Activated CD4-positive, alpha-beta T cell treated with anti-CD3 and anti-CD28 coated beads, Interleukin-2, amount 10 ng/mL, durations not matched to agents 7 days and 5 days (primary cell): Measurements from ENCODE around the gene TRERF1. TPM values are rescaled to one million over a fixed set of nuclear protein-coding genes. Genes with fewer than 3 reads are reported as not detected.
A peak's percentile ranks its signal among the peaks of the same experiment; 100 is the strongest.

ENCODE experiments used
- CTCF ChIA-PET: fragments of 350-600 bp; sonication (Branson Sonifier 250); formaldehyde crosslinking; loops from one replicate; lab custom pipeline; 2021; ENCODE audit warnings: antibody characterized with exemption; lab: Charles Lee
- POLR2A ChIA-PET: fragments of 350-600 bp; sonication (Branson Sonifier 250); formaldehyde crosslinking; loops from one replicate; lab custom pipeline; 2021; ENCODE audit warnings: antibody characterized with exemption; lab: Charles Lee
- DNase-seq: peaks from one replicate; pipeline ENCODE4 v3.0.0-alpha.2; 2020
- H3K27ac Mint-ChIP-seq: one replicate; pipeline ENCODE4 v1.8.0; 2021; ENCODE audit warnings: mild to moderate bottlenecking, moderate library complexity, mixed read lengths
- H3K27me3 Mint-ChIP-seq: one replicate; pipeline ENCODE4 v1.8.0; 2021; ENCODE audit warnings: mixed read lengths
- H3K36me3 Mint-ChIP-seq: one replicate; pipeline ENCODE4 v1.8.0; 2021; ENCODE audit warnings: low read depth, mixed read lengths
- H3K4me1 Mint-ChIP-seq: one replicate; pipeline ENCODE4 v1.8.0; 2021; ENCODE audit warnings: mixed read lengths
- H3K4me3 Mint-ChIP-seq: one replicate; pipeline ENCODE4 v1.8.0; 2021; ENCODE audit warnings: mild to moderate bottlenecking, moderate library complexity, mixed read lengths
- H3K9me3 Mint-ChIP-seq: one replicate; pipeline ENCODE4 v1.8.0; 2021; ENCODE audit warnings: mixed read lengths
- total RNA-seq, 2 experiments: library from RNA; stranded (reverse); gene quantifications; one replicate each; pipeline ENCODE4 v1.2.3, GENCODE V29; 2021

TRERF1 gene
- total RNA-seq, 2 experiments from 2014 or later, result 18.6 to 20.3 TPM

DNA sequence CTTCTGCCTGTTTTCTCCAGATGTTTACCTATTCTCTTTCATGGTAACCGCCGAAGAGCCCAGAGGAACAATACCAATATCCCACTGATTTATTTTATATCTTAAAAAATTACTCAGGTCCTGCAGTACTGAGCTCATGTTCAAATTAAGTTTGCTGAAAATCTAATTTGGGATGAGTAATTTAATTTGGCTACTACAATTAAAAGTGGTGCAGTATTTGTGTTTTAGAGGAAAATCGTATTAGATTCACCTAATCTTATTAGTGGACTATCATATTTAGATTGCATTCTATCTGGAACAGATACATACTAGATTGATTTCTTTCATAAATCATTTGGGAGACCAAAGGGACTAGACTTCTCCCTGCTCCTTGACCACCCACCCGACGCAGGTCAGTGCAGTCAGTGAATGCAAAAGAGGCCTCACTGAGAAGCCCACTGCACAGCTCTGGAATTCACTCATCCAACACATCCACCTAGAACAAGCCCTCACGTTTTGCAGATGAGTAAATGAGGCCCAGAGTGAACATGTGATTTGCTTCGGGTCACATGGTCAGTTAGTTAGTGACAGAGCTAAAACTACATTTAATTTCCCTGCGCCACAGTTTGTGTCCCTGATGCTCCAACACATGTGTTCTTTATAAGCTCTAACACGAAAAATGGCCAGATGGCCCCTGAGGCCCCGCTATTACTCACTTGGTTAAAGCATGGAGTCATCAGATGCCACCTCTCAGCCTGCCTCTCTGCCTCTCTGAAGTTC is 101.8 kb downstream of the TRERF1 start:
- no peaks in the 10 kb centered on the region for H3K27me3 Mint-ChIP-seq
- H3K4me1 Mint-ChIP-seq, result peaks cover 24% of the 10 kb centered on the region
- no peaks in the 10 kb centered on the region for H3K9me3 Mint-ChIP-seq
- ChIA-PET CTCF (interaction anchor here (1.1 to 1.7 kb wide), 5 partner anchors 9 to 198 kb away, joined by 3 to 5 read pairs (median 4); no protein-coding TSS in a partner anchor), POLR2A (no interaction called here)
- H3K36me3 Mint-ChIP-seq, result peaks cover 4% of the 10 kb centered on the region
- H3K4me3 Mint-ChIP-seq, result no peak overlapping the region
- no peak overlapping the region for H3K27ac Mint-ChIP-seq
- DNase-seq, result no peak

DNA sequence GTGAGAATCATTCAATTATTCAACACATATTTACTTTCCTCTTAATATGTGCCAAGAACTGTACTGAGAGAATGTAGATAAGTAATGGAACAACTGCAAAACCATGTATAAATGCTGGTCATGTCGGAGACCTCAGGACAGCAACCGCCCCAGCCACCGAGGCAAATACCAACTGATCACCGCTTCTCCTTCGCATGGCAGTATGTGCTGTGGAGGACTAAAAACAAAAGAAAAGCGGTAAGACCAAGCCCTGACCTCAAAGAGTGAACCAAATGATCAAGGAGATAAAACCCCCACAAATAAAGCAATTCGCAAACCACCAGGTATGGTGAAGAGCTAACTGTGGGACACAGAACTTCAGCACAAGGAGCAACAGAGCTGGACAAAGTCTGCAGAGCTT is 104.3 kb downstream of the TRERF1 start:
- H3K27ac Mint-ChIP-seq, result no peak overlapping the region
- H3K9me3 Mint-ChIP-seq, result no peaks in the 10 kb centered on the region
- CTCF ChIA-PET, result interaction anchor here (1.5 kb wide), 1 partner anchor 200 kb away, joined by 4 read pairs; no protein-coding TSS in a partner anchor
- no peak overlapping the region for H3K4me3 Mint-ChIP-seq
- H3K27me3 Mint-ChIP-seq, result no peaks in the 10 kb centered on the region
- H3K36me3 Mint-ChIP-seq, result peaks cover 17% of the 10 kb centered on the region
- POLR2A ChIA-PET, result no interaction called here
- peaks cover 45% of the 10 kb centered on the region for H3K4me1 Mint-ChIP-seq
- no peak for DNase-seq

DNA sequence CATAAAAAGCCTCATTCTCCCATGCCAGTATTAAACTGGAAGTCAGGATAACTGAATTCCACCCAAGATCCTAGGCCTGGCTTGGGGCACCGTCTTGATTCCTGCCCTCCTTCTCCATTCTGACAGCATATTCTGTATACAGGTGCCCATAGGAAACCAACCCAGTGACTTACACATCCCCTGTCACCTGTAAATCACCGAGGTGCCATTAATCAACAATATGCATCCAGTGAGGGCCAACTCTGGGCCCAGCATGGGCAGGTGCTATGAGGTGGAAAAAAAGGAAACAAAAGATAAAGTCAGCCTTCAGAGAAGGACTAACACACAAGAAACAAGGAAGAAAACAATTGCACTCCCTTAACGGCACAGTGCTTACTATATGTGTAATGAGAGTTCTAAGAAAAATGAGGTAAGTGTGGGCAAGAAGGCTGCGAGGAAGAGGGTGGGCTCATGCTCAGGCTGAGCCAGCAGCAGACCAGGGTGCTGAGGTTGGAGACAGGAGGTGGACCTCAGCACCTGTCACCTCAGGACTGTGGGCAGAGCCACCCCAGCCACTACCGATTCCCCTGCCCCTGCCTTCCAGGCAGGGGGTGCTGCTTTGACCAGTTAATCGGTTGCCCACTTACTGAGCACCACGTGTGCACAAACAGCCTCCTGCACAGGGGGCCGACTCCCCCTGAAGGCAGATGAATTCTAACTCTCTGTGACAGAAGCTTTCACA is 105.9 kb downstream of the TRERF1 start:
- POLR2A ChIA-PET, result no interaction called here
- no peak for DNase-seq
- peaks cover 50% of the 10 kb centered on the region for H3K4me1 Mint-ChIP-seq

DNA sequence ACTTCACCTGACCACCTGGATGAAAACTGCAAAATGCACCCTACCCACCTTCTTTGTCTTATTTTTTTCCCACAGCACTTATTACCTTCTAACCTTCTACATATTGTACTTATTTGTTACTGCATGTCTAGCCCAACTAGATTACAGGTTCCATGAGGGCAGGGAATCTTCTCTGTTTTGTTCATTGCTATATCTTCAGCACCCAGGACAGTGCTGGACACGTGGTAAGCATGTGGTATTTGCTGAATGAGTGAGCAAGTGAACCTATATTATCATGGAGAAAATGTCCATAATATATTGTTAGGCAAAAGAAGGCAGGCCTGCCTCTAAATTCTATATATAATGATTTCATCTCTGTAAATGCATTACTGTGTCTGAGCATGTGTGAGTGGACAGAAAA is 107.0 kb downstream of the TRERF1 start:
- H3K4me1 Mint-ChIP-seq, result peaks cover 60% of the 10 kb centered on the region
- peaks cover 19% of the 10 kb centered on the region for H3K36me3 Mint-ChIP-seq
- POLR2A ChIA-PET, result no interaction called here
- H3K27ac Mint-ChIP-seq, result no peak overlapping the region
- no peaks in the 10 kb centered on the region for H3K9me3 Mint-ChIP-seq
- H3K4me3 Mint-ChIP-seq, result no peak overlapping the region
- DNase-seq, result no peak
- CTCF ChIA-PET, result interaction anchor here (1.2 kb wide), 1 partner anchor 84 kb away, joined by 3 read pairs; no protein-coding TSS in a partner anchor
- H3K27me3 Mint-ChIP-seq, result no peaks in the 10 kb centered on the region

More for the DNA sequence above, 105.9 kb downstream of the TRERF1 start:
- Mint-ChIP-seq H3K36me3 (peaks cover 17% of the 10 kb centered on the region), H3K27ac (peak overlapping the region; percentile 16), H3K27me3 (no peaks in the 10 kb centered on the region), H3K4me3 (no peak overlapping the region), H3K9me3 (no peaks in the 10 kb centered on the region)
- CTCF ChIA-PET, result no interaction called here

DNA sequence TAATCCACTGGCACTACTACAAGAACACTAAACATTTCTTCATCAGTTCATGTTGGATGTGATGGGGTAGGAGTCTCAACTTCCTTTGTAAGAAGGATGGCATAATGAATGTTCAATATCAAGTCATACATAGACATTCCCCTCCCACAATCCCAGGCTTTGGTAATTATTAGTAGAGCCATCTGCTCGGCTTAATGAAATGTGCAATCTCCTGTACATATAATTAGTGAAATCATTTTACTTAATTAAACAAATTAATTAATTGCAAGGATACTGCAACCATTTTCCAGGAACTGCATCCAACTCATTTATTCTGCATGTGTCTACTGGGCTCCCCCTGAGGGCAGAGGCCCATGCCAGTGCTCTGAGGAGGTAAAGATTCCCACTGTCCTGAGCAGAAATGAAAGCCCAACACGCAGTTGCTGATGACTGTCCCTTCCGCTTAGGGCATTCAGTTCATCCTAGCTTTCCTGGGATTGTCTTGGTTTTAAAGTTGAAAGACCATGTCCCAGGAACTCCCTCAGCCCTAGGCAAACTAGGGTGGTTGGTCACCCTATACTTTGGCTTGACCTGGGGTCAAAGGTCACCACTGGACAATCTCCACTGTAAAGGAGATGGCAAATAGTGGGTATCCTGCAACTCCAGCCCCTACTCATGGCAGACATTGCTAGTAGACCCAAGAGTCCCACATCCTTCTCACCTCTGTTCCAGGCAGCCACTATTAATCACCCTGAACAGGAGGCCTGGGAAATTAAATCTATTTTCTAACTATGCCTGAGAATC is 109.8 kb downstream of the TRERF1 start:
- H3K27ac Mint-ChIP-seq, result no peak overlapping the region
- no peaks in the 10 kb centered on the region for H3K27me3 Mint-ChIP-seq
- H3K9me3 Mint-ChIP-seq, result no peaks in the 10 kb centered on the region
- peaks cover 78% of the 10 kb centered on the region for H3K4me1 Mint-ChIP-seq
- POLR2A ChIA-PET, result no interaction called here
- H3K36me3 Mint-ChIP-seq, result peaks cover 26% of the 10 kb centered on the region
- CTCF ChIA-PET, result interaction anchor here (1.0 kb wide), 1 partner anchor 9 kb away, joined by 3 read pairs; no protein-coding TSS in a partner anchor
- no peak overlapping the region for H3K4me3 Mint-ChIP-seq
- no peak for DNase-seq

DNA sequence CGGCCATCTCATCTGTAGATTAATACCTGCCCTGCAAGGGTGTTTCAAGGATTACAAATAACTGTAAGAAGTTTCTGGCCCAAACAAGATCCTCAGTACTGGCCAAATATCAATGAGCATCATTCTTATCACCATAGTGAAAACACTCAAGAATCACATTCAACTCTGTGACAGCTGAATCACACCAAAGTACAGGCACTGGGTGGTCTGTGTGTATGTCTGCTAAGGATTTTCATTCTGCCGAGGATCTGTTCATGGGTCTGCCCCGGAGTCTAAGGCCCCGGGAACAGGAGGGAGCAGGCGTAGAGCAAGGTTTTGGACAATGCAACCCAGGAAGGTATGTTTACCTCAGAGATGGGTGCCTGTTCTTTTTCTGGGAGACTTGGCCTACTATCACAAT is 110.5 kb downstream of the TRERF1 start:
- no peaks in the 10 kb centered on the region for H3K9me3 Mint-ChIP-seq
- H3K27me3 Mint-ChIP-seq, result no peaks in the 10 kb centered on the region
- no peak overlapping the region for H3K4me3 Mint-ChIP-seq
- no peak overlapping the region for H3K27ac Mint-ChIP-seq
- peaks cover 72% of the 10 kb centered on the region for H3K4me1 Mint-ChIP-seq
- no peak for DNase-seq
- POLR2A ChIA-PET, result no interaction called here
- H3K36me3 Mint-ChIP-seq, result peaks cover 26% of the 10 kb centered on the region
- CTCF ChIA-PET, result interaction anchor here (0.8 to 1.2 kb wide), 3 partner anchors 8 to 131 kb away, joined by 3 to 4 read pairs (median 3); no protein-coding TSS in a partner anchor

DNA sequence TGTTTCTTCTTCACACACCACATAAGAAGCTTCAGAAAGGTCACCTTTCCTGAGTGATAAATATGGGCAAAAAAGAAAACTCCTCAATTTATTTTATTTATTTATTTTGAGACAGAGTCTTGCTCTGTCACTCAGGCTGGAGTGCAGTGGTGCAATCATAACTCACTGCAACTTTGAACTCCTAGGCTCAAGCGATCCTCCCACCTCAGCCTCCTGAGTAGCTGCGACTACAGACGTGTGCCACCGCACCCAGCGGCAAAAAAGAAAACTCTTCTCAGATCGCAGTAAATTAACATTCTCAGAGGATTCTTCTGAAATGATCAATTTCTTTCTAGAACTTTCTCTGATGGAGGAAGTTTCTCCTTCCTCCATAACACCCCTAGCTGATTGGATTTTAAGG is 111.2 kb downstream of the TRERF1 start:
- H3K9me3 Mint-ChIP-seq, result no peaks in the 10 kb centered on the region
- DNase-seq, result no peak
- H3K4me3 Mint-ChIP-seq, result no peak overlapping the region
- H3K36me3 Mint-ChIP-seq, result peaks cover 22% of the 10 kb centered on the region
- H3K4me1 Mint-ChIP-seq, result peaks cover 66% of the 10 kb centered on the region
- ChIA-PET CTCF (interaction anchor here (0.6 to 1.4 kb wide), 6 partner anchors 9 to 132 kb away, joined by 3 to 4 read pairs (median 4); no protein-coding TSS in a partner anchor), POLR2A (interaction anchor here (1.1 kb wide), 1 partner anchor 13 kb away, joined by 3 read pairs; no protein-coding TSS in a partner anchor)
- peak overlapping the region; percentile 43 for H3K27ac Mint-ChIP-seq
- H3K27me3 Mint-ChIP-seq, result no peaks in the 10 kb centered on the region

DNA sequence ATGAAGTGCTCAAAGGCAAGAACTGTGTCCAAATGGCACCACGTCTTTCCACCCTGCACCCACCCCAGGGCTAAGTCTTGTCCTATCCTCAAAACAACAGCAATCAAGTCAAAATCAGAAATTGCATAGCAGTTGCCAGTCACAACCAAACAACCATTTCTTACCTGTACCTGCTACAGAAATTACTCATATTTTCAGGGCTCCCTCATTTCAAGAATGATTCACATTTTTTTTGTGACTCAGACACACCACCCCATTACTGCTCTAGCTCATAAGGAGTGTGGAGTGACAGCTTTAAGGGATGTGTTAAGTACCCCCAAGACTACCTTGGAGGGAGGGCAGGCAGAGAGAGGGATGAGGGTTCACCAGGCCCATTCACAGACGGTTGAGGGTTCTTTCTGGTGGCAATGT is 111.7 kb downstream of the TRERF1 start:
- ChIA-PET CTCF (interaction anchor here (0.6 to 1.4 kb wide), 8 partner anchors 9 to 208 kb away, joined by 3 to 7 read pairs (median 4); no protein-coding TSS in a partner anchor), POLR2A (interaction anchor here (1.1 kb wide), 1 partner anchor 13 kb away, joined by 3 read pairs; no protein-coding TSS in a partner anchor)
- H3K9me3 Mint-ChIP-seq, result no peaks in the 10 kb centered on the region
- peaks cover 65% of the 10 kb centered on the region for H3K4me1 Mint-ChIP-seq
- peaks cover 22% of the 10 kb centered on the region for H3K36me3 Mint-ChIP-seq
- peak; percentile 13 for DNase-seq
- H3K4me3 Mint-ChIP-seq, result no peak overlapping the region
- no peaks in the 10 kb centered on the region for H3K27me3 Mint-ChIP-seq
- peak overlapping the region; percentile 43 for H3K27ac Mint-ChIP-seq

DNA sequence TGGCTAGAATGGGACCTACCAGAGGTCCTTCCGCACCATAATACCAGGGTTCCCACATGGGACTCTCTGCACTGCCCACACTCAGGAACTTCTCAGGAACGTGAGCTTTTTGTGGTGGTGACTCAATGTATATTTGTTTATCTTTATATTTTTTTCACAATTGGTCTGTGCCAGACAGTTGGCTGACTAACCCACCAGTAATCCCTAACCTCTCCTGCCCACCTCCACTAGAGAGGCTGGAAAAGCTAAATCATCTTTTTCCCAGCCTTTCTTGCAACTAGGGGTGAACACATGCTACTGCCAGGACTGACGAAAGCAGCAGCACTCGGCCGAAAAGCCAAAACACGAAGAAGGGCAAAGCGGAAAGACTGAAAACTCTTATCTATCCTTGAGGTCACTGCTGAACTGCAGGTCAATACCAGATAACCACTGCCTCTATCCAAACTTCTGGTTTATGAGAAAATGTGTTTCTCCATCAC is 112.9 kb downstream of the TRERF1 start:
- Mint-ChIP-seq H3K36me3 (peaks cover 20% of the 10 kb centered on the region), H3K9me3 (no peaks in the 10 kb centered on the region), H3K4me1 (peaks cover 60% of the 10 kb centered on the region), H3K4me3 (no peak overlapping the region), H3K27me3 (no peaks in the 10 kb centered on the region), H3K27ac (no peak overlapping the region)
- POLR2A ChIA-PET, result interaction anchor here (0.6 kb wide), 1 partner anchor 1092 kb away, joined by 3 read pairs; no protein-coding TSS in a partner anchor
- DNase-seq, result no peak
- CTCF ChIA-PET, result interaction anchor here (1.2 kb wide), 1 partner anchor 209 kb away, joined by 7 read pairs; no protein-coding TSS in a partner anchor

DNA sequence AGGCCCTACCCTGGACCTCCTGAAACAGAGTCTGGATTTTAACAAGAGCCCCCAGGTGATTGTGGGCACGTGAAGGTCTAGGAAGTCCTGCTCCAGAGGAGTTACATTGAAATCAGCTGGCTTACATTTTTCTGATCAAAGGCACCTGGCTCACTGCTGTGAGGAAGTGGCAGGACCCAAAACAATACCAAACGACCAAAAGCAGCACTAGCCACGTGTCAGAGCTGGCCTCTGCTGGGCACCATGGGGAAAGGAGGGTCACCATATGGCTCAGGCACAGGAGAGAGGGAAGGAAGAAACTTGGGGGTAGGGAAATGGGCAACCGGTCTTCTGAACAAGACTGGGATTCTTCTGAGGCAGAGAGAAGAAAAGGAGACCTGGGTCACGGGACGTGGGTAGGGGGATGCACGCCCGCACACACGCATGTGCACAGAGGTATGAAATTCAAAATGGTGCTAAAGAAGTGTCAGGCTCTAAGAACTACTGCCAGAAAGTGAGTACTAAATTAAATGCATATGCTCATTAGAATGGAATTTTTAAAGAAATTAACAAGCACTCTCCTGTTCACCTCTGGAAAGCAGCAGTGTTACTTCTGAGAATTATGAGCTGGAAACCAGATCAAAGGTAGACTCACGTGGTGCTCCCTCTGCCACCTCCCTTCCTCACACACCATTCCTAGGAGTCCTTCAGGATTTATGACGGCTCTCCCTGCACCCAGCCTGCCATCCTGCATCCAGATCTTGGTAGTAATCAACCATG is 113.6 kb downstream of the TRERF1 start:
- POLR2A ChIA-PET, result interaction anchor here (0.6 to 0.7 kb wide), 2 partner anchors 140 to 1091 kb away, joined by 3 read pairs; no protein-coding TSS in a partner anchor

DNA sequence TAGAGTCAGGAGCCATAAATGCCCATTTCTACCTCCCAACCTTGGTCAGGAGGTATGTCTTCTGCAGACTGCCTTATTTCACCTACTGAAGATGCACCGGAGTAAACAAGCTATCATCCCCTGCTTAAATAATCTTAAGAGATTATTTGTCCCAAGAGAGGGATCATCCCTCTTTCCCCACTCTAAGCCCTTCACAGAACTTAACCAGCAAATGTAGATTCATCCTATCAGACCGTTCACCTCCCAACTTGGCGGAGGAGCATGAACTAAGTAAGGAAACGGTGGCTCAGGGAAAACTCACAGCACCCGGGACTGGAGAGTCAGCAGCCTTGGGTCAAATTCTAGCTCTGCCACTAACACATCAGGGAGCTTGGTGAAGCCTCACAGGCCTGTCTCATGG is 115.3 kb downstream of the TRERF1 start:
- H3K36me3 Mint-ChIP-seq, result peaks cover 9% of the 10 kb centered on the region
- no peak for DNase-seq
- H3K27ac Mint-ChIP-seq, result no peak overlapping the region
- H3K9me3 Mint-ChIP-seq, result no peaks in the 10 kb centered on the region
- ChIA-PET POLR2A (no interaction called here), CTCF (interaction anchor here (1.3 to 1.5 kb wide), 5 partner anchors 8 to 80 kb away, joined by 3 to 5 read pairs (median 3); no protein-coding TSS in a partner anchor)
- no peaks in the 10 kb centered on the region for H3K27me3 Mint-ChIP-seq
- peaks cover 49% of the 10 kb centered on the region for H3K4me1 Mint-ChIP-seq
- H3K4me3 Mint-ChIP-seq, result no peak overlapping the region

More for the DNA sequence above, 113.6 kb downstream of the TRERF1 start:
- H3K36me3 Mint-ChIP-seq, result peaks cover 14% of the 10 kb centered on the region
- peaks cover 54% of the 10 kb centered on the region for H3K4me1 Mint-ChIP-seq
- H3K9me3 Mint-ChIP-seq, result no peaks in the 10 kb centered on the region
- CTCF ChIA-PET, result interaction anchor here (1.2 kb wide), 1 partner anchor 25 kb away, joined by 3 read pairs; no protein-coding TSS in a partner anchor
- H3K27me3 Mint-ChIP-seq, result no peaks in the 10 kb centered on the region
- no peak for DNase-seq
- H3K27ac Mint-ChIP-seq, result no peak overlapping the region
- H3K4me3 Mint-ChIP-seq, result no peak overlapping the region
